ENCODE measurements around the gene GUK1. TPM values are rescaled to one million over a fixed set of nuclear protein-coding genes. Genes with fewer than 3 reads are reported as not detected.
"Not testable (repeated sequence)": the region's sequence is repeated elsewhere in the genome, so short reads cannot be mapped to it uniquely, and the experiment has no call there.

The GUK1 gene
- total RNA-seq, 1 donor from 2014 or later: 219 TPM

- Mint-ChIP-seq H3K4me3 (ENCODE audit: low read depth) (peak overlapping the region; percentile 77), H3K4me1 (ENCODE audit: low read depth) (peaks cover 23% of the 10 kb centered on the region), H3K36me3 (ENCODE audit: low read depth) (no peaks in the 10 kb centered on the region), H3K9me3 (no peaks in the 10 kb centered on the region), H3K27ac (peak overlapping the region; percentile 87), H3K27me3 (ENCODE audit: low read depth) (no peaks in the 10 kb centered on the region)
- intact Hi-C loops (cut with micrococcal nuclease): loop anchor here (1.0 to 10.0 kb wide), 5 partner anchors 63 to 432 kb away; partner anchors contain the start of genes ARF1, C1orf35, JMJD4 and SNAP47
- DNase-seq (ENCODE audit: low spot score): peak; percentile 58
These were observed 26.3 kb downstream of the GUK1 start for GRCh38 chr1:228166170-228166936.

- no peaks in the 10 kb centered on the region for H3K36me3 Mint-ChIP-seq (ENCODE audit: low read depth)
- H3K4me1 Mint-ChIP-seq (ENCODE audit: low read depth): peaks cover 24% of the 10 kb centered on the region
- H3K27ac Mint-ChIP-seq: no peak overlapping the region
- H3K4me3 Mint-ChIP-seq (ENCODE audit: low read depth): no peak overlapping the region
- H3K27me3 Mint-ChIP-seq (ENCODE audit: low read depth): no peaks in the 10 kb centered on the region
- no peak for DNase-seq (ENCODE audit: low spot score)
- intact Hi-C loops (cut with micrococcal nuclease): loop anchor here (10.0 kb wide), 1 partner anchor 434 kb away; the partner anchor contains the start of genes JMJD4 and SNAP47
- no peaks in the 10 kb centered on the region for H3K9me3 Mint-ChIP-seq
These were observed 28.6 kb downstream of the GUK1 start for GRCh38 chr1:228168563-228169270.

GRCh38 chr1:228169345-228169744, 29.3 kb downstream of the GUK1 start:
- Mint-ChIP-seq H3K27me3 (ENCODE audit: low read depth) (no peaks in the 10 kb centered on the region), H3K4me3 (ENCODE audit: low read depth) (no peak overlapping the region), H3K9me3 (no peaks in the 10 kb centered on the region), H3K27ac (no peak overlapping the region), H3K4me1 (ENCODE audit: low read depth) (peaks cover 18% of the 10 kb centered on the region), H3K36me3 (ENCODE audit: low read depth) (no peaks in the 10 kb centered on the region)
- intact Hi-C loops (cut with micrococcal nuclease): loop anchor here (10.0 kb wide), 1 partner anchor 435 kb away; the partner anchor contains the start of genes JMJD4 and SNAP47
- no peak for DNase-seq (ENCODE audit: low spot score)

DNA sequence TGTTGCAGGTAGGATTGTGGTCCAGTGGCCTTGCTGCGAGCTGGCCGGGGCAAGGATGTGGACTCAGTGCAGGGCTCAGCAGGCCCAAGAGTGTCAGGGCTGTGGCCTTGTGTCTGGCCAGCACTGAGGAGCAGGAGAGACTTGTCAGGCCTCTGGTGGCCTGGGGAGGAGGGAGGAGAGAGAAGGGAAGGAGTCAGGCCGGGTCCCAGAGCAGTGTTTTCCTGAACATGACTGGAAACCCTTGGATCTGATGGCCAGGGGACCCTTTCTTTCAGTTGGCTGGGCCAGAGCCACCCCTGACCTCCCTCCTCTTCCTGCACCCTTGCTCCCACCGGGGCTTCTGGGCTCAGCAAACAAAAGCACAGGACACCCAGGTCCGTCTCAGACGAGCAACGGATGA, 30.6 kb downstream of the GUK1 start:
- DNase-seq (ENCODE audit: low spot score): no peak
- no peaks in the 10 kb centered on the region for H3K27me3 Mint-ChIP-seq (ENCODE audit: low read depth)
- H3K27ac Mint-ChIP-seq: no peak overlapping the region
- intact Hi-C loops (cut with micrococcal nuclease): no loop called here
- H3K36me3 Mint-ChIP-seq (ENCODE audit: low read depth): no peaks in the 10 kb centered on the region
- peaks cover 13% of the 10 kb centered on the region for H3K4me1 Mint-ChIP-seq (ENCODE audit: low read depth)
- H3K9me3 Mint-ChIP-seq: no peaks in the 10 kb centered on the region
- no peak overlapping the region for H3K4me3 Mint-ChIP-seq (ENCODE audit: low read depth)

DNA sequence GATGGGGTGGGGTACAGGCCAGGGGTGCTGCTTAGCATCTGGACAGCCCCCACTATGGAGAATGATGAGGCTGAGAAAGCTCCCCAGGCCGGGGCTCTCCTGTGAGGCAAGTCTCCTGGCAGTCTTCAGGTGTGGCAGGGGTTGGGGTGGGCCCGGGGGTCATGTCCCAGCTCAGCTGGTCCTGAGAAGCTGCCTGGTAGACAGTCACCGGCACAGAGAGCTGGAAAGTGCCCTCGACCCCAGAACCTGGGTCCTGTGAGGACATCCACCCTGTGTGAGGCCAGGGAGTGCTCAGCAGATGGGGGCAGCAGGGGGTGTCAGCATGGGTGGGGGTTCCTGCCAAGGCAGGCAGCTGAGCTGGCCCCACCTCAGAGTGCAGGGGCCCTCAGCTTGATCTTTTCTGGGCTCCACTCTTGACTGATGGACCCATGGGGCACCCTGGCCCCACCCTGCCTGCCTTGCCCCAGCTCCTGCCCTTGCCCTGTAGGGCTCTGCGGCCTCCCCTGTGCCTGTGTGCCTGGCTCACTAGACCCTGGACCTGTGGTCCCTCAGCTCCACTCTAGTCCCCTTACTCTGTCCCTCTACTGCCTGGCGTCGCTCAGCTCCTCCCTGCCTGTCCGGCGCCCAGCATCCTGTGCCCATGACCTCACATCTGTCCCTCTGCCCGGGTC, 31.3 kb downstream of the GUK1 start:
- intact Hi-C loops (cut with micrococcal nuclease): no loop called here
- no peak overlapping the region for H3K27ac Mint-ChIP-seq
- DNase-seq (ENCODE audit: low spot score): no peak

GRCh38 chr1:228172591-228173527, 32.8 kb downstream of the GUK1 start:
- intact Hi-C loops (cut with micrococcal nuclease): no loop called here
- no peaks in the 10 kb centered on the region for H3K36me3 Mint-ChIP-seq (ENCODE audit: low read depth)
- no peak for DNase-seq (ENCODE audit: low spot score)
- H3K4me1 Mint-ChIP-seq (ENCODE audit: low read depth): peaks cover 5% of the 10 kb centered on the region
- no peaks in the 10 kb centered on the region for H3K9me3 Mint-ChIP-seq
- no peaks in the 10 kb centered on the region for H3K27me3 Mint-ChIP-seq (ENCODE audit: low read depth)
- no peak overlapping the region for H3K27ac Mint-ChIP-seq
- no peak overlapping the region for H3K4me3 Mint-ChIP-seq (ENCODE audit: low read depth)

More for the DNA sequence above, 31.3 kb downstream of the GUK1 start:
- H3K36me3 Mint-ChIP-seq (ENCODE audit: low read depth): no peaks in the 10 kb centered on the region
- H3K4me1 Mint-ChIP-seq (ENCODE audit: low read depth): peaks cover 13% of the 10 kb centered on the region
- H3K4me3 Mint-ChIP-seq (ENCODE audit: low read depth): no peak overlapping the region
- H3K27me3 Mint-ChIP-seq (ENCODE audit: low read depth): no peaks in the 10 kb centered on the region
- H3K9me3 Mint-ChIP-seq: no peaks in the 10 kb centered on the region

GRCh38 chr1:228173528-228174481, 33.7 kb downstream of the GUK1 start:
- intact Hi-C loops (cut with micrococcal nuclease); H3K27me3 Mint-ChIP-seq (ENCODE audit: low read depth); H3K4me1 Mint-ChIP-seq (ENCODE audit: low read depth); H3K36me3 Mint-ChIP-seq (ENCODE audit: low read depth); H3K4me3 Mint-ChIP-seq (ENCODE audit: low read depth); H3K9me3 Mint-ChIP-seq; DNase-seq (ENCODE audit: low spot score); H3K27ac Mint-ChIP-seq: not testable (repeated sequence)

DNA sequence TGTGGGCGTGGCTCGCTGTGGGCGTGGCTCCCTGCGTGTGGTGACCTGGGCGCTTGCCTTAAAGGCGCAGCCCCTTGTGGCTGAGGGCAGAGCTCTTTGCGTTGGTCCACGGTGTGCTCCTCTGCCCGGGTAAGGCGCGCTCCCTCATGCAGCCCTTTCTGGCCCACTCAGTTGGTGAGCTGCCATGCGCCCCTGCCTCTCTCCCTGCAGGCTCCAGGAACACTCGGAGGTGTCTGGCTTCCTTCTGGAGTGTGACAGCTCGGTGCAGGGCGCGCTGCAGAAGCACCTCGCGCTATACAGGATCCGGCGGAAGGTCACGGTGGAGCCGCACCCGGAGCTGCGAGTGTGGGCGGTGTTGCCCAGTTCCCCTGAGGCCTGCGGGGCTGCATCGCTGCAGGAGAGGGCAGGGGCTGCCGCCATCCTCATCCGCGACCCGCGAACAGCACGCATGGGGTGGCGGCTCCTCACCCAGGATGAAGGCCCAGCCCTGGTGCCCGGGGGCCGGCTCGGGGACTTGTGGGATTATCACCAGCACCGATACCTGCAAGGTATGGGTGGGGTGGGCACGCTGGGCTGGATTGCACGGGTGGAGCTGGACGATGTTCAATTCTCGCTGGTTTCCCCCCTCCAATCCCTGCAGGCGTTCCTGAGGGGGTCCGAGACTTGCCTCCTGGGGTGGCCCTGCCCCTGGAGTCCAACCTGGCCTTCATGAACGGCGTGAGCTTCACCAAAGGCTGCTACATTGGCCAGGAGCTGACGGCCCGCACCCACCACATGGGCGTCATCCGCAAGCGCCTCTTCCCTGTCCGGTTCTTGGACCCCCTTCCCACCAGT, 34.6 kb downstream of the GUK1 start:
- Mint-ChIP-seq H3K9me3 (no peaks in the 10 kb centered on the region), H3K27ac (no peak overlapping the region), H3K27me3 (ENCODE audit: low read depth) (no peaks in the 10 kb centered on the region), H3K4me1 (ENCODE audit: low read depth) (peaks cover 1% of the 10 kb centered on the region), H3K4me3 (ENCODE audit: low read depth) (no peak overlapping the region), H3K36me3 (ENCODE audit: low read depth) (no peaks in the 10 kb centered on the region)
- intact Hi-C loops (cut with micrococcal nuclease): no loop called here
- no peak for DNase-seq (ENCODE audit: low spot score)

DNA sequence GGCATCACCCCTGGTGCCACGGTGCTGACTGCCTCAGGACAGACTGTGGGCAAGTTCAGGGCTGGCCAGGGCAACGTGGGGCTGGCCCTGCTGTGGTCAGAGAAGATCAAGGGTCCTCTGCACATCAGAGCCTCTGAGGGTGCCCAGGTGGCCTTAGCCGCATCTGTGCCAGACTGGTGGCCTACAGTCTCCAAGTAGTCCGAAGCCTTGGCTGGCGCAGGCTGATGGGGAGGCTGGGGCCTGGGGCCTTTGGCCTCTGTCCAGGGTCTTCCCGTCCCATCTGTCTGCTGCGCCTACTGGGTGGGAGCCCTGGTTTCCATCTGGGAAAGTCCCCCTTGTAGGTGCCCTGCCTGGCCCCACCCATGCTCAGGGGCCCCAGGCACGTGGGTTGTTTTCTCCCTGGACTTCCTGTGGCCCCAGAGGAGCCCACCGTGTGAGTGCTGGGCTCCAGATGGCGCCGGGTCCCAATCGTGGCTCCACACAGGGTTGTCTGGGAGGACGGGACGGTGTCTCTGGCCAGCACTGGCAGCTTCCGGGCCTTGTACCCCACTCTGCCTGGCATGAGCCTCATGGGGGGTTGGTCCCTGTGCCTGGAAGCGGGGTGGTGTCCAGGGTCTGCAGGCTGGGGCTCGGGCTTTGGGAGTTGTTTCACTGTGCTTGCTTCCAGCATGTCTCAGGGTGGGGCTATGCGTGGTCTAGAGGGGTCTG, 35.4 kb downstream of the GUK1 start:
- no peak overlapping the region for H3K4me3 Mint-ChIP-seq (ENCODE audit: low read depth)
- no peaks in the 10 kb centered on the region for H3K27me3 Mint-ChIP-seq (ENCODE audit: low read depth)
- H3K9me3 Mint-ChIP-seq: no peaks in the 10 kb centered on the region
- no peak for DNase-seq (ENCODE audit: low spot score)
- intact Hi-C loops (cut with micrococcal nuclease): no loop called here
- H3K36me3 Mint-ChIP-seq (ENCODE audit: low read depth): no peaks in the 10 kb centered on the region
- peaks cover 1% of the 10 kb centered on the region for H3K4me1 Mint-ChIP-seq (ENCODE audit: low read depth)
- H3K27ac Mint-ChIP-seq: no peak overlapping the region

GRCh38 chr1:228176024-228176395, 35.9 kb downstream of the GUK1 start:
- H3K4me1 Mint-ChIP-seq (ENCODE audit: low read depth): peaks cover 1% of the 10 kb centered on the region
- no peak overlapping the region for H3K27ac Mint-ChIP-seq
- no peaks in the 10 kb centered on the region for H3K9me3 Mint-ChIP-seq
- DNase-seq (ENCODE audit: low spot score): no peak
- intact Hi-C loops (cut with micrococcal nuclease): no loop called here
- H3K36me3 Mint-ChIP-seq (ENCODE audit: low read depth): no peaks in the 10 kb centered on the region
- H3K4me3 Mint-ChIP-seq (ENCODE audit: low read depth): no peak overlapping the region
- H3K27me3 Mint-ChIP-seq (ENCODE audit: low read depth): no peaks in the 10 kb centered on the region
